Measurements from ENCODE around the gene SLC9C1.

Gene SLC9C1

DNA sequence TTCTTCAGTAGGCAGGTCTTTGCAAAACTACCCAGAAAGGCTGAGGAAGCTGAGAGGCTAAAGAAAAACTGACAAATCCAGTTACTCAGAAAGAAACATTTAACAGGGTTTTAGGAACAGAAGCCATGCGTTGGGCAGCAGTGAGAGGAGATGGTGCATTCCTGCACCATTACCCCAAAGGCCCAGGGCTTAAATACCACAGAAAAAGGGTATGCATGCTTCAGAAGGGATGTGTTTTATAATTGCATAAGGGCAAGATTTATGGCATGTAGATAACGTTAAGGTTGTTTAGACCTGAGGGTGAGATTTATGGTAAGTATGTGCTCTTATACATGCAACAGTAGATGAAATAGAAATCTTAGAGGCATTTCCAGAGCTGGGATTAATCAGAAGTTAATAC is 197.8 kb downstream of the SLC9C1 start:
- DNase-seq, result no peak

DNA sequence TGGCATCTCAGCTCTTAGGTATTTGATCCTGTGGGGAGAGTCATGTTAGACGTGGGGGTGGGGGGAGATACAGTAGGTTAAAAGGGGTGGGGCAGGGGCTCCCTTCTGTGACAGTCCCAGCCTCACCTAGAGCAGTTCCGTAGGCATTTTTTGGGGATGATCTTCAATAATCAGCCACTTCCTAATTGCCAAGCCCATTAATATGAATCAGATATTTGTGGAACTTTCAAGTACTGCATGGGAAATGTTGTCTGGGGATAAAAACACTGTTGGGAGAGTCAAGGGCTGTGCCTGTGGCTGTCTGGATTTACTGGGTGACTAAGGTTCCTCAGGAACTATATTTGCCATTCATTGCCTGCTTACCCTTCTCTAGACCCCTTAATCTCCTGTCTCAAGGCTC is 198.3 kb downstream of the SLC9C1 start:
- no peak for DNase-seq

DNA sequence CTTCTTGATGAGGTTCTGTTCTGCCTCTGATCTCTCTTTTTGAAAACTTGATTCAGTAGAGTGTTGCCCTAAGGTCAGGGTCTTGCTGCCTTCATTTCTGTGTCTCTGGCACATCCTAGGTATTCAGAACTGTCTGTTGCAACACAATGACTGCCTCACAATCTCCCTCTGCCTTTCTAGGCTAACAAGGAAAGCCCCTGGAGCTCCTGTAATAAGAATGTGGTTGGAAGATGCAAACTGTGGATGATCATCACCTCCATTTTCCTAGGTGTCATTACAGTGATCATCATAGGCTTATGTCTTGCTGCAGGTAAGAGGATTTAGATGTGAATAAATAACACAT is 200.9 kb downstream of the SLC9C1 start:
- no peak for DNase-seq

DNA sequence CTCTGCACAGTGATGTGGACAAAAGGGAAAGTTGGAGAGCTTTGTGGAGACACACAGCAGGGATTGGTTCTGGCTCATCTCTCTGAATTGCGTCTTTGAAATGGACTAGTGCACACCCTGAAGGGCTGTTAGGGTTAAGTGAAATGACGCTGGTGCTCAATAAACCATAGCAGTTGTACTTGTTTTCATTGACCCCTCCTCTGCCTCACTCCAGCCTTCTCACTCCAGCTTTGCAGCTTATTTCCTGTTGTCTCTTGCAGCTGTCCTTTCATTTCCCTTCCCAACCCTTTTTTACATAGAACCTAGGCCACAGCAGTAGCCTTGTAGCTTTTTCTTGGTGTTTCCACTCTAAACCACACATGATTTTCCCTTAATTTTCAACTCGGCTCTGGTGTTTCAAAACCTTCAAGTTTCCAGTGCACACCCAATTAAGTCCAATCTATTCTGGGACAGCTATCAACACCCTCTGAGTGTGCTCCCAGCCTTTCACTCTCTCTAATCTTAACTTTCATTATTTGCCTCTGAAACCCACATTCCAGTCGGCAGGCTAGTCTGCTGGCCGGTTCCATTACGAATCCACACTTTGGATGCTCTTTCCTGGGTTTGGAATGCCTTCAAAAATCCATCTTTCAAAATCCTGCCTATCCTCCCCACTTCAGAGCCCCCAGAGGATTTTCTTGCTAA is 201.4 kb downstream of the SLC9C1 start:
- DNase-seq, result peak; percentile 43

DNA sequence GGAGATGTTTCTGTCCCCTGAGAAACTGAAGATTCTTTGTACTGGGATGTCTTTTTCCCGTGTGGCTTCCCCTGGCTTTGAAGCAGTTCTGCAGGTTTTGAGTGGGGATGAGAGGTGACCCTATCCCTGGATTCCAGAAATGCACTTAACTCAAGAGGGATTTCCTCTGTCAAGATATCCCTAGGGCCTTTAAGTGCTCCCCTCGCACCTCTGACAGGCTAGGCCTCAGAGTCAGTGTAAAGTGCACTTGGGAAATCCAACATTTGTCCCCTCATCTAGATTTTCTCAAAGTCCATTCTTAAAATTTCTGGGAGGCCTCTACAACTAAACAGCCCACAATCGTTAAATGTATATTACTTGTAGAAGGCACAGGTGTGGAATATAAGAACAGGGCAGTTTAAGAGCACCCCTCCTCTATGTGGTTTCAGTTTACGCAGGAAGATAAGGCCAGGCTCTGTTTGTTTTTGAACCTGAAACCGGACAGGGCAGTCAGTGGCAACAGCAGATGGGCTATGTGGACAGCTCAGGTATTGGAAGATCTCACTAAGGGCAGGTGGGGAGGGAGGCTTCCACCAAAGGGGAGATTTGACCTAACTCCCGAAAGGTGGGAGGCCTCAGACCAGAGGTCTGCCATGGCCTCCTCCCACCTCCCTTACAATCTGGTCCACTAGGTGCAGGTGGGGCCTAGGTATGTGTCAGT is 203.0 kb downstream of the SLC9C1 start:
- peak; percentile 49 for DNase-seq
